GM12878 (cell line): Measurements from ENCODE around the gene PDE12.

ENCODE experiments used
- ETV6 ChIP-seq, 2 experiments: fragments of 450-650 bp in 1 of 2; IDR thresholded peaks in 1 of 2; conservative IDR thresholded peaks in 1 of 2; 2 replicates each; pipeline ENCODE4 v1.6.1; 2014; ENCODE audit warnings: antibody characterized with exemption in 1 of 2, borderline replicate concordance in 1 of 2, low read depth in 1 of 2, mild to moderate bottlenecking in 1 of 2, moderate library complexity in 1 of 2
- SUPT20H ChIP-seq: IDR thresholded peaks from 2 replicates; pipeline ENCODE4 v1.6.1; 2011; ENCODE audit warnings: low read depth, mild to moderate bottlenecking, low read length, moderate library complexity, borderline replicate concordance; ENCODE audit not compliant: control insufficient read depth
- ZNF24 ChIP-seq: fragments of 450-650 bp; IDR thresholded peaks from 2 replicates; pipeline ENCODE4 v1.6.1; 2017; ENCODE audit warnings: antibody characterized with exemption, mild to moderate bottlenecking
- TF ChIP-seq, protein P1 (sequence below): fragments of 450-650 bp; IDR thresholded peaks from 2 replicates; pipeline ENCODE4 v1.6.1; 2018; ENCODE audit warnings: mild to moderate bottlenecking, low read depth, moderate library complexity; ENCODE audit not compliant: partially characterized antibody
- TF ChIP-seq, protein P2 (sequence below): IDR thresholded peaks from 2 replicates; pipeline ENCODE4 v1.6.1; 2011; ENCODE audit warnings: borderline replicate concordance, low read depth, mild to moderate bottlenecking, moderate library complexity, low read length; ENCODE audit not compliant: insufficient read depth, poor library complexity, severe bottlenecking

- no peak for TF ChIP-seq ETV6 (conservative IDR thresholded peaks at IDR 0.05 in 1 of 2, IDR thresholded peaks at IDR 0.05 in 1 of 2; ENCODE audit: borderline replicate concordance in 1 of 2, low read depth in 1 of 2)
- TF ChIP-seq, protein P1, sequence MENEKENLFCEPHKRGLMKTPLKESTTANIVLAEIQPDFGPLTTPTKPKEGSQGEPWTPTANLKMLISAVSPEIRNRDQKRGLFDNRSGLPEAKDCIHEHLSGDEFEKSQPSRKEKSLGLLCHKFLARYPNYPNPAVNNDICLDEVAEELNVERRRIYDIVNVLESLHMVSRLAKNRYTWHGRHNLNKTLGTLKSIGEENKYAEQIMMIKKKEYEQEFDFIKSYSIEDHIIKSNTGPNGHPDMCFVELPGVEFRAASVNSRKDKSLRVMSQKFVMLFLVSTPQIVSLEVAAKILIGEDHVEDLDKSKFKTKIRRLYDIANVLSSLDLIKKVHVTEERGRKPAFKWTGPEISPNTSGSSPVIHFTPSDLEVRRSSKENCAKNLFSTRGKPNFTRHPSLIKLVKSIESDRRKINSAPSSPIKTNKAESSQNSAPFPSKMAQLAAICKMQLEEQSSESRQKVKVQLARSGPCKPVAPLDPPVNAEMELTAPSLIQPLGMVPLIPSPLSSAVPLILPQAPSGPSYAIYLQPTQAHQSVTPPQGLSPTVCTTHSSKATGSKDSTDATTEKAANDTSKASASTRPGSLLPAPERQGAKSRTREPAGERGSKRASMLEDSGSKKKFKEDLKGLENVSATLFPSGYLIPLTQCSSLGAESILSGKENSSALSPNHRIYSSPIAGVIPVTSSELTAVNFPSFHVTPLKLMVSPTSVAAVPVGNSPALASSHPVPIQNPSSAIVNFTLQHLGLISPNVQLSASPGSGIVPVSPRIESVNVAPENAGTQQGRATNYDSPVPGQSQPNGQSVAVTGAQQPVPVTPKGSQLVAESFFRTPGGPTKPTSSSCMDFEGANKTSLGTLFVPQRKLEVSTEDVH = no peak
- TF ChIP-seq, protein P2, sequence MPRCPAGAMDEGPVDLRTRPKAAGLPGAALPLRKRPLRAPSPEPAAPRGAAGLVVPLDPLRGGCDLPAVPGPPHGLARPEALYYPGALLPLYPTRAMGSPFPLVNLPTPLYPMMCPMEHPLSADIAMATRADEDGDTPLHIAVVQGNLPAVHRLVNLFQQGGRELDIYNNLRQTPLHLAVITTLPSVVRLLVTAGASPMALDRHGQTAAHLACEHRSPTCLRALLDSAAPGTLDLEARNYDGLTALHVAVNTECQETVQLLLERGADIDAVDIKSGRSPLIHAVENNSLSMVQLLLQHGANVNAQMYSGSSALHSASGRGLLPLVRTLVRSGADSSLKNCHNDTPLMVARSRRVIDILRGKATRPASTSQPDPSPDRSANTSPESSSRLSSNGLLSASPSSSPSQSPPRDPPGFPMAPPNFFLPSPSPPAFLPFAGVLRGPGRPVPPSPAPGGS = no peak
- no peak for TF ChIP-seq SUPT20H
- no peak for TF ChIP-seq ZNF24
These were observed 38.1 kb downstream of the PDE12 start for GRCh38 chr3:57594144-57594543.
